Caco-2 (cell line): ENCODE measurements around the gene MRPL12. TPM values are rescaled to one million over a fixed set of nuclear protein-coding genes. Genes with fewer than 3 reads are reported as not detected.

Experiments
- BruUV-seq: library from RNA; stranded (reverse); fragments of 400-500 nt; replicated peaks from 2 replicates; lab custom pipeline; 2021; lab: Mats Ljungman, UMichigan
- CTCF ChIA-PET: fragments of 300-600 bp; sonication (Branson Sonifier 250); formaldehyde crosslinking; loops from one replicate; lab custom pipeline; 2022; ENCODE audit warnings: antibody characterized with exemption; lab: Charles Lee
- POLR2A ChIA-PET: fragments of 300-600 bp; sonication (Branson Sonifier 250); formaldehyde crosslinking; loops from one replicate; lab custom pipeline; 2022; ENCODE audit warnings: antibody characterized with exemption; lab: Charles Lee
- DNase-seq, 2 experiments: peaks; one replicate each; pipeline versions ENCODE4 v3.0.0 to v3.0.0-alpha.2; 2020 to 2022
- H3K27me3 ChIP-seq: replicated peaks from 2 replicates; pipeline ENCODE4 v1.6.0; 2011; ENCODE audit warnings: low read length; ENCODE audit not compliant: control insufficient read depth, insufficient read depth
- H3K36me3 ChIP-seq: 2 replicates; pipeline ENCODE4 v1.5.1; 2011; ENCODE audit warnings: low read length; ENCODE audit not compliant: control insufficient read depth, insufficient read depth
- H3K4me1 ChIP-seq: fragments of 250-450 bp; sonication (Bioruptor Pico); 2 replicates; pipeline ENCODE4 v1.5.1; 2020; ENCODE audit warnings: mild to moderate bottlenecking
- H3K4me3 ChIP-seq: 2 replicates; pipeline ENCODE4 v1.5.1; 2011; ENCODE audit warnings: low read depth, mild to moderate bottlenecking, control low read depth, low read length
- H3K9me3 ChIP-seq: fragments of 250-450 bp; sonication (Bioruptor Pico); 2 replicates; pipeline ENCODE4 v1.5.1; 2020; ENCODE audit warnings: mild to moderate bottlenecking, moderate library complexity
- H3K27ac Mint-ChIP-seq: one replicate; pipeline ENCODE4 v1.8.0; 2022; ENCODE audit warnings: mixed read lengths; ENCODE audit not compliant: unreplicated experiment
- H3K27me3 Mint-ChIP-seq: one replicate; pipeline ENCODE4 v1.8.0; 2022; ENCODE audit warnings: mixed read lengths; ENCODE audit not compliant: insufficient read depth, unreplicated experiment
- H3K36me3 Mint-ChIP-seq: one replicate; pipeline ENCODE4 v1.8.0; 2022; ENCODE audit warnings: mild to moderate bottlenecking, mixed read lengths; ENCODE audit not compliant: insufficient read depth, unreplicated experiment
- H3K4me1 Mint-ChIP-seq: one replicate; pipeline ENCODE4 v1.8.0; 2022; ENCODE audit warnings: low read depth, mixed read lengths; ENCODE audit not compliant: unreplicated experiment
- H3K4me3 Mint-ChIP-seq: one replicate; pipeline ENCODE4 v1.8.0; 2022; ENCODE audit warnings: mild to moderate bottlenecking, moderate library complexity, mixed read lengths; ENCODE audit not compliant: unreplicated experiment
- H3K9me3 Mint-ChIP-seq: one replicate; pipeline ENCODE4 v1.8.0; 2022; ENCODE audit warnings: mixed read lengths; ENCODE audit not compliant: unreplicated experiment
- CTCF ChIP-seq, 2 experiments: fragments of 200-600 bp in 1 of 2; IDR thresholded peaks; 1 replicate in 1 of 2; 2 replicates in 1 of 2; pipeline versions ENCODE4 v1.5.1 to v1.8.0; 2011 to 2022; ENCODE audit warnings: antibody characterized with exemption in 1 of 2, control low read depth in 1 of 2, inconsistent platforms in 1 of 2, low read depth in 1 of 2, low read length in 1 of 2, mild to moderate bottlenecking in 1 of 2, moderate library complexity in 1 of 2; ENCODE audit not compliant: insufficient read depth in 1 of 2, severe bottlenecking in 1 of 2, unreplicated experiment in 1 of 2
- intact Hi-C: fragments of 100-400 bp; cut with micrococcal nuclease; formaldehyde crosslinking; loops from one replicate; pipeline ENCODE4 v1.10.0; 2022; ENCODE audit not compliant: unreplicated experiment
- total RNA-seq: library from RNA; stranded (reverse); gene quantifications from 2 replicates; pipeline ENCODE4 v1.2.3, GENCODE V29; 2022

MRPL12 gene
- total RNA-seq, 1 experiment from 2014 or later = 164 TPM

- no peaks in the 10 kb centered on the region for H3K4me1 Mint-ChIP-seq
- no peaks in the 10 kb centered on the region for H3K9me3 Mint-ChIP-seq
- Histone ChIP-seq H3K4me1 (peaks cover 11% of the 10 kb centered on the region), H3K4me3 (no peak overlapping the region), H3K36me3 (no peaks in the 10 kb centered on the region; the same call in none of the 2 replicates), H3K27me3 (no peaks in the 10 kb centered on the region), H3K9me3 (no peaks in the 10 kb centered on the region)
- no peaks in the 10 kb centered on the region for H3K27me3 Mint-ChIP-seq
- BruUV-seq = no TSS peak
- TF ChIP-seq CTCF (IDR thresholded peaks at IDR 0.05; ENCODE audit: insufficient read depth in 1 of 2, low read depth in 1 of 2, low read length in 1 of 2, severe bottlenecking in 1 of 2, unreplicated experiment in 1 of 2) = no peak
- no peak for DNase-seq
- intact Hi-C loops = no loop called here
- H3K36me3 Mint-ChIP-seq = peaks cover 50% of the 10 kb centered on the region
- POLR2A ChIA-PET = interaction anchor here (0.6 kb wide), 1 partner anchor 101 kb away, joined by 7 read pairs; no protein-coding TSS in a partner anchor
- no peak overlapping the region for H3K4me3 Mint-ChIP-seq
- no peak overlapping the region for H3K27ac Mint-ChIP-seq
- CTCF ChIA-PET = interaction anchor here (0.7 kb wide), 1 partner anchor 387 kb away, joined by 5 read pairs; no protein-coding TSS in a partner anchor
Measured at GRCh38 chr17:81716674-81716996, 13.5 kb downstream of the MRPL12 start.

- no peak for DNase-seq
- Histone ChIP-seq H3K4me1 (peaks cover 13% of the 10 kb centered on the region), H3K27me3 (no peaks in the 10 kb centered on the region), H3K36me3 (no peaks in the 10 kb centered on the region; the same call in none of the 2 replicates), H3K4me3 (no peak overlapping the region), H3K9me3 (no peaks in the 10 kb centered on the region)
- intact Hi-C loops = no loop called here
- H3K27me3 Mint-ChIP-seq = no peaks in the 10 kb centered on the region
- H3K36me3 Mint-ChIP-seq = peaks cover 44% of the 10 kb centered on the region
- BruUV-seq = no TSS peak
- no peaks in the 10 kb centered on the region for H3K9me3 Mint-ChIP-seq
- no peak overlapping the region for H3K4me3 Mint-ChIP-seq
- TF ChIP-seq CTCF (IDR thresholded peaks at IDR 0.05; ENCODE audit: insufficient read depth in 1 of 2, low read depth in 1 of 2, low read length in 1 of 2, severe bottlenecking in 1 of 2, unreplicated experiment in 1 of 2) = no peak
- H3K4me1 Mint-ChIP-seq = no peaks in the 10 kb centered on the region
- H3K27ac Mint-ChIP-seq = no peak overlapping the region
- POLR2A ChIA-PET = interaction anchor here (0.5 kb wide), 1 partner anchor 84 kb away, joined by 6 read pairs; no protein-coding TSS in a partner anchor
- CTCF ChIA-PET = no interaction called here
Measured at GRCh38 chr17:81717049-81717765, 14.0 kb downstream of the MRPL12 start.

- no peak for TF ChIP-seq CTCF (IDR thresholded peaks at IDR 0.05; ENCODE audit: insufficient read depth in 1 of 2, low read depth in 1 of 2, low read length in 1 of 2, severe bottlenecking in 1 of 2, unreplicated experiment in 1 of 2)
- no peaks in the 10 kb centered on the region; the same call in none of the 2 replicates for H3K36me3 ChIP-seq
- H3K9me3 ChIP-seq = no peaks in the 10 kb centered on the region
- Mint-ChIP-seq H3K36me3 (peaks cover 39% of the 10 kb centered on the region), H3K9me3 (no peaks in the 10 kb centered on the region), H3K27me3 (no peaks in the 10 kb centered on the region), H3K4me1 (no peaks in the 10 kb centered on the region), H3K27ac (no peak overlapping the region), H3K4me3 (no peak overlapping the region)
- no peak overlapping the region for H3K4me3 ChIP-seq
- H3K4me1 ChIP-seq = peaks cover 15% of the 10 kb centered on the region
- no TSS peak for BruUV-seq
- intact Hi-C loops = no loop called here
- CTCF ChIA-PET = no interaction called here
- POLR2A ChIA-PET = no interaction called here
- no peak for DNase-seq
- no peaks in the 10 kb centered on the region for H3K27me3 ChIP-seq
Measured at GRCh38 chr17:81717766-81718089, 14.6 kb downstream of the MRPL12 start.
